ENCODE measurements around the gene HAX1. TPM values are rescaled to one million over a fixed set of nuclear protein-coding genes. Genes with fewer than 3 reads are reported as not detected.

Gene HAX1
- total RNA-seq, 2 experiments from 2014 or later = 110 to 119 TPM

DNA sequence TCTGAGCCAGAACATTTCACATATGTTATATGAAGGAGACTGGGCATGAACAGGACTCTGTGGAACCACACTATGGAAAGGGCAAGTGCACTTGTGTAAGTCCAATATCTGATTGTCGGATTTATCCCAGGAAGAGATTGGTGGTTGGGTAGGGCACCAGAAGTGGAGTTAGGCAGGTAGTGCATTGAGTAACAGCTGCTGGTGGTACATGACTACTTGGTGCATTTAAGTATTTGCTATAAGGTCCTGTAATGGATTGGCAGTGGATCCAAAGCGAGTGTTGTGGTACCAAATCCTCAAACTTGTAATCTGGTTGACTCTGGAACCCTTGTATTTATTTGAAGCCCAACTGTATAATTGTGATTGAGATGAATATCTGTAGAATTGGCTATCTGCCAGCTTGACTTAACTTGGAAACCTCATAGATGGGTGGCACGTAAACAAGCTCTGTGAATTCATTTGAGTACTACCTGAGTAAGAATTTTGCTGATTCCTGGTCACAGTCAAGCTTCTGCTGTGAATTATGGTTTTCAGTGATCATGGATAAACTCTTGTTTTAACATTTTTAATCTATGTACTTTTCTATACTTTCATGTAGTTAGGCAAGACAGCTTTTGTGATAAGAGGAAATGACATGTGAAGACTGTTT, 30.6 kb upstream of the HAX1 start:
- no peaks in the 10 kb centered on the region for H3K27me3 Mint-ChIP-seq (ENCODE audit: low read depth)
- ChIA-PET CTCF (no interaction called here), POLR2A (no interaction called here)
- no peak overlapping the region for H3K4me3 Mint-ChIP-seq
- ATAC-seq (no peak), DNase-seq (no peak)
- no peaks in the 10 kb centered on the region for H3K9me3 Mint-ChIP-seq (ENCODE audit: insufficient read depth)
- peaks cover 10% of the 10 kb centered on the region for H3K4me1 Mint-ChIP-seq (ENCODE audit: low read depth)
- peak overlapping the region; percentile 10 for H3K27ac Mint-ChIP-seq
- H3K36me3 Mint-ChIP-seq (ENCODE audit: low read depth) = peaks cover 77% of the 10 kb centered on the region

DNA sequence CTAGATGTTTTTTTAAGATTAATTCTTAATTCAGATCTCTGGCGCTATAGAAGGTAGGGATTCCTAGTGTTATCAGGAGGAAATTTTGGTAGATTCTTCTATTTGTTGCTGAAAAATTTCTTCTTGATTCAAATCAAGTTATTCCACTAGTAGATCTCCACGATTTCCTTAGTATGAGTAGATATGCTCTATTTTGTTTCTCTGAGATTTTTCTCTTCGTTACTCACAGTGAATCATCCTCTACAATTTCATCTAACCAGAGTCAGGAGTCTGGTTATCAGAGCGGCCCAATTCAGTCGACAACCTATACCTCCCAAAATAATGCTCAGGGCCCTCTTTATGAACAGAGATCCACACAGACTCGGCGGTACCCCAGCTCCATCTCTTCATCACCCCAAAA, 18.8 kb upstream of the HAX1 start:
- Mint-ChIP-seq H3K4me1 (ENCODE audit: low read depth) (no peaks in the 10 kb centered on the region), H3K36me3 (ENCODE audit: low read depth) (peaks cover 74% of the 10 kb centered on the region)
- no peak for ATAC-seq

DNA sequence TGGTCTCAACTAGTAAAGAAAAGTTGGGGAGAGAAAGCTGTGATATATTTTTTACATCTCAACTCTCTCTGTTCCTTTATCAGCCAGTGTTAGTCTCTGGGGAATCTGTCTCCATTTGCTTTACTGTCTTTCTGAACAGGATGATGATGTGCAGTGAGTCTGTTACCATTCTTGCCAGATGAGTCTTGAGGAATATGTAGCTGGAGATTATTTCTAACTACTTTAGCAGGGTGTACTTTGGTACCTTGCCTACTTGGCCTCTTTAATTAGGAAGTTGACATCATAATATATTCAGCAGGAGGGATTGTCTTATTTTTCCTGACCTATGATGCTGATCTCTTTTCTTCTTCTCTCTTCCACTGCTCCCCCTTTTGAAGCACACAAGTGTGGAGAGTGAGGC, 15.7 kb upstream of the HAX1 start:
- POLR2A ChIA-PET = interaction anchor here (1.0 kb wide), 1 partner anchor 75 kb away, joined by 3 read pairs; no protein-coding TSS in a partner anchor
- H3K4me3 Mint-ChIP-seq = no peak overlapping the region

More for the DNA sequence above, 18.8 kb upstream of the HAX1 start:
- H3K27me3 Mint-ChIP-seq (ENCODE audit: low read depth) = no peaks in the 10 kb centered on the region
- no peaks in the 10 kb centered on the region for H3K9me3 Mint-ChIP-seq (ENCODE audit: insufficient read depth)
- no peak overlapping the region for H3K4me3 Mint-ChIP-seq
- no peak overlapping the region for H3K27ac Mint-ChIP-seq
- no peak for DNase-seq
- ChIA-PET CTCF (no interaction called here), POLR2A (no interaction called here)

DNA sequence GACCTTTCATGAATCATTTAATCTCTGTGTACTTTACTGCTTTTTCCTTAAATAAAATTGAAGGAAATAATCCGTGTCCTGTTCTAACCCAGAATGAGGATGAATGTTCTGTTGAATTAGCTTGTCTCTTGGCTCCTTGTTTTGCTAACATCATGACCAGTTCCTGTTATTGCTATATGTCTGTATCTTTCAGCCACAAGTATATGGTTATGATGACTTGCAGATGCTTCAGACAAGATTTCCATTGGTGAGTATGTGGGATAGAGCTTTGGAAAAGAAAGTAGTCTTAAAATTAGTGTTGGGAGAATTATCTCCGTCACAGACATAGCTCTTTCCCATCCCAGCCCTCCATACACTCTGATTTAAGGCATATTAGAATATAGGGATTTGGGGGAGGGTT, 13.6 kb upstream of the HAX1 start:
- H3K27ac Mint-ChIP-seq = no peak overlapping the region
- no peak for ATAC-seq
- H3K36me3 Mint-ChIP-seq (ENCODE audit: low read depth) = peaks cover 91% of the 10 kb centered on the region
- H3K27me3 Mint-ChIP-seq (ENCODE audit: low read depth) = no peaks in the 10 kb centered on the region
- CTCF ChIA-PET = interaction anchor here (0.7 to 1.6 kb wide), 5 partner anchors 14 to 783 kb away, joined by 3 to 7 read pairs (median 3); no protein-coding TSS in a partner anchor
- H3K4me1 Mint-ChIP-seq (ENCODE audit: low read depth) = peaks cover 9% of the 10 kb centered on the region
- POLR2A ChIA-PET = interaction anchor here (0.7 kb wide), 1 partner anchor 37 kb away, joined by 3 read pairs; no protein-coding TSS in a partner anchor
- H3K4me3 Mint-ChIP-seq = no peak overlapping the region
- H3K9me3 Mint-ChIP-seq (ENCODE audit: insufficient read depth) = no peaks in the 10 kb centered on the region
- no peak for DNase-seq

More for the DNA sequence above, 15.7 kb upstream of the HAX1 start:
- no peaks in the 10 kb centered on the region for H3K9me3 Mint-ChIP-seq (ENCODE audit: insufficient read depth)
- H3K36me3 Mint-ChIP-seq (ENCODE audit: low read depth) = peaks cover 79% of the 10 kb centered on the region
- no peaks in the 10 kb centered on the region for H3K4me1 Mint-ChIP-seq (ENCODE audit: low read depth)
- ATAC-seq (no peak), DNase-seq (no peak)
- H3K27ac Mint-ChIP-seq = peak overlapping the region; percentile 34
- CTCF ChIA-PET = interaction anchor here (1.0 to 2.5 kb wide), 2 partner anchors 57 to 78 kb away, joined by 5 to 7 read pairs; no protein-coding TSS in a partner anchor
- no peaks in the 10 kb centered on the region for H3K27me3 Mint-ChIP-seq (ENCODE audit: low read depth)

DNA sequence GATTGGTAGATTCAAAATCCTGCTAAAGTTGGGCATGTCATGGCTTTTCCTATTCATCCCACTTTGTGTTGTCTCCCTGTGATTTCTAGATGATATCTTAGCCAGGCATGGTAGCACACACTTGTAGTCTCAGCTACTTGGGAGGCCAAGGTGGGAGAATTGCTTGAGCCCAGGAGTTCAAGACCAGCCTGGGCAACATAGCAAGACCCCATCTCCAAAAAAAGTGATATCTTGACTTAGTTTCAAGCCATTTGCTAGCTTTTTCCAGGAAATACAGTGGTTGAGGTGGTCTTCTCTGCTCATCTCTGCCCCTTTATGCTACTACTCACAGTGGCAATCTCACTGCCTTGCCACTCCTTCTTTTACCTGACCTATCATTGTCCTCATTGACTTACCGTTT, 12.3 kb upstream of the HAX1 start:
- peak overlapping the region; percentile 46 for H3K27ac Mint-ChIP-seq
- ATAC-seq (no peak), DNase-seq (no peak)
- peaks cover 88% of the 10 kb centered on the region for H3K36me3 Mint-ChIP-seq (ENCODE audit: low read depth)
- POLR2A ChIA-PET = interaction anchor here (0.6 kb wide), 1 partner anchor 57 kb away, joined by 3 read pairs; no protein-coding TSS in a partner anchor
- H3K4me3 Mint-ChIP-seq = no peak overlapping the region
- no peaks in the 10 kb centered on the region for H3K9me3 Mint-ChIP-seq (ENCODE audit: insufficient read depth)
- CTCF ChIA-PET = interaction anchor here (1.1 kb wide), 1 partner anchor 75 kb away, joined by 3 read pairs; no protein-coding TSS in a partner anchor
- H3K4me1 Mint-ChIP-seq (ENCODE audit: low read depth) = peaks cover 22% of the 10 kb centered on the region
- H3K27me3 Mint-ChIP-seq (ENCODE audit: low read depth) = no peaks in the 10 kb centered on the region

DNA sequence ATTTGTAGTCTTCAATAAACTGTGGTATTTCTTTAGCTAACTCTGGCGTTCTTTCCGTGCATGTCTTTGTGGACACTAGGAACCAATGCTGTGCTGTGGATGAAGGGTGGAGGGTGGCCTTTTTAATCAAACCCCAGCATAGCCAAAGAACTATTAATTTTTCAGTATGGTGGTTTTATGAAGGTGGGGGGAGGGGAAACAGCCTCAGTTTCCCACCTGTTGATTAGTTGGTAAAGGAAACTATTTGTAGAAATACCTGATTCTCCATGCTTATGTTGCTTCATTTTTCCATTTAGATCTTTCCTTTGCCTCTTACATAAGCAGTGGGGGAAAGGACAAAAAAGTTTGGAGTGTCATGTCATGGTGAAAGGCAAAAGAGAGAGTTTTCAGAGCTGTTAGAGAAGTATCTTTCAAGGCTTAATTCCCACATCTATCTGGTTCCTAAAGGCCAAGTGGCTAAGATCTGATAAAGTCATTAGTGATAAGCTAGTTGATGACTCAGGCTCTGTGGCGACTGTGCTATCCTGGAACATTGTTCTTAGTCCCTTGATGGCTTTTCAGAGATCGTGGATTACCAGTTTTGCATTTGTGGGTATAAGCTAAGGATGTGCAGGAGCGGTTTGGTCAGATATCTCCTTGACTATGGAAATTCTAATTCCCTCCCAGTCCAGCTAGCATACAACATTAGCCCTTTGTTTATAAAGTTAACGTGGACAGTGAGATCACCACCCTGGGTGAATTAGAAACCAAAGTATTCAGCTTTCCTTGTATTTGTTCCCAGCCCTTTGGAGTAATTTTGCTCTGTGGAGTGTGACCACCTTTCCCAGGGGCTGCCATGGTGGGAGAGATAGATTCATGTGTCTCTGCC, 8.7 kb upstream of the HAX1 start:
- POLR2A ChIA-PET = interaction anchor here (0.9 kb wide), 1 partner anchor 65 kb away, joined by 5 read pairs; no protein-coding TSS in a partner anchor
- ATAC-seq (no peak), DNase-seq (no peak)
- H3K9me3 Mint-ChIP-seq (ENCODE audit: insufficient read depth) = no peaks in the 10 kb centered on the region
- H3K27ac Mint-ChIP-seq = peak overlapping the region; percentile 70
- CTCF ChIA-PET = interaction anchor here (0.8 to 1.8 kb wide), 7 partner anchors 8 to 77 kb away, joined by 3 to 7 read pairs (median 4); no protein-coding TSS in a partner anchor
- no peaks in the 10 kb centered on the region for H3K27me3 Mint-ChIP-seq (ENCODE audit: low read depth)
- peaks cover 74% of the 10 kb centered on the region for H3K36me3 Mint-ChIP-seq (ENCODE audit: low read depth)
- H3K4me3 Mint-ChIP-seq = no peak overlapping the region
- H3K4me1 Mint-ChIP-seq (ENCODE audit: low read depth) = peaks cover 38% of the 10 kb centered on the region

DNA sequence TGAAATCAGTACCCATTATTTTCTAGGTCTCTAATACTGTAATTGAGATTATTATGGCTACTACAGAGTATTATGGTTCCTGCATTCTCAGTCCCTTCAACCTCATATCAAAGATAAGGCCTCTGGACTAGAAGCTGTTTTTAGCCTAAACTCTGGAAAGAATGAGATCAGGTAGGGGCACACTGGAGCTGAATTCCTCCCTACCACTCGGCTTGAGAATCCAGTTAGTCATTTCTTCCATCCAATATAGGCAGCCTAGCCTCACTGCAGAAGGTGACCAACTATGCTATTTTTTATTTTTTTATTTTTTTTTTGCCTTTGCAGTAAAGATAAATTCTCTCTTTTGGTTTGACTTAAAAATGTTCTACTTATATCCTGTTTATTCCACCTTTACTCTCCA, 8.0 kb upstream of the HAX1 start:
- Mint-ChIP-seq H3K36me3 (ENCODE audit: low read depth) (peaks cover 74% of the 10 kb centered on the region), H3K9me3 (ENCODE audit: insufficient read depth) (no peaks in the 10 kb centered on the region), H3K4me1 (ENCODE audit: low read depth) (peaks cover 38% of the 10 kb centered on the region), H3K27ac (peak overlapping the region; percentile 70), H3K27me3 (ENCODE audit: low read depth) (no peaks in the 10 kb centered on the region), H3K4me3 (no peak overlapping the region)
- ATAC-seq (peak; percentile 30), DNase-seq (no peak)
- ChIA-PET POLR2A (interaction anchor here (0.9 kb wide), 1 partner anchor 64 kb away, joined by 5 read pairs; no protein-coding TSS in a partner anchor), CTCF (interaction anchor here (1.4 to 2.1 kb wide), 5 partner anchors 7 to 71 kb away, joined by 4 to 26 read pairs (median 7); no protein-coding TSS in a partner anchor)

DNA sequence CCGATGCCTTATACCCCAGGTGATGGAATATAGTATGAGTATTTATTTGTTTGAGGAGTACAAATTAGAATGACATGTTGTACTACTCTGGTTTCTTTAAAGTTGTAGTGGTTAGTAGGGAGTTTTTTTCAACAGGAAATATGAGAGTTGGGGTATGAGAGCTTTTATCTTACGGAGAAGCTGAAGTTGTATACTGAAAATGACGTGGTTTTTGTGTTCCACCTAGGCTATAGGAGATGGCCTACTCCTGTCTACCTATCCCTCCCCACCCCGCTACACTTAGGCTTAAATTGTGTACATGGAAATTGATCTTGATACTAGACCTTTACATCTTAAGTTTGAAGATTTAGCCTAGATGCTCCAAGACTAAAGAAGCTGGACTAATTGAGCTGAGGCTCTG, 6.8 kb upstream of the HAX1 start:
- H3K4me3 Mint-ChIP-seq = peak overlapping the region; percentile 6
- ChIA-PET CTCF (interaction anchor here (0.6 to 2.1 kb wide), 7 partner anchors 44 to 79 kb away, joined by 3 to 26 read pairs (median 3); no protein-coding TSS in a partner anchor), POLR2A (interaction anchor here (0.6 to 1.0 kb wide), 3 partner anchors 45 to 108 kb away, joined by 3 to 4 read pairs (median 4); partner anchors contain the start of gene UBAP2L)
- DNase-seq = no peak
- peak overlapping the region; percentile 82 for H3K27ac Mint-ChIP-seq
- H3K36me3 Mint-ChIP-seq (ENCODE audit: low read depth) = peaks cover 67% of the 10 kb centered on the region
- H3K9me3 Mint-ChIP-seq (ENCODE audit: insufficient read depth) = no peaks in the 10 kb centered on the region
- peaks cover 41% of the 10 kb centered on the region for H3K4me1 Mint-ChIP-seq (ENCODE audit: low read depth)
- no peaks in the 10 kb centered on the region for H3K27me3 Mint-ChIP-seq (ENCODE audit: low read depth)
- peak; percentile 84 for ATAC-seq

DNA sequence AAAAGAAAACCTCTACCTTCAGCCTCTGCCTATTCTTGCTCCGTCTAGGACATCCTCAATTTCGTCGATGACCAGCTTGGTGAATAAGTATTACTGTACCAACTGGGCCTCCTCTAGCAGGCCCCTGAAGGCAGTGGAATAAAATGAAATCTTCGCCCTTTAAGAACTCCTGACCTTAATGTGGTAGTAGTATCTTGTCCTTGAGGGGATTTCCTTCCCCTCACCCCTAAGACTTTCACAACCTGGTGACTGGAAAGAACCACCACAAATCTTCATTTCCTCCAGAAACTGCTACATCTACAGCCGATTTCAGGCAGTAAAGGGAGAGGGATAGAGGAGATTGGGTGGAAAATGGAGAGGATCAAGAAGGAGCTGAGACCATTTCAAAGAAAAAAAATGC, 1.6 kb upstream of the HAX1 start:
- ATAC-seq (no peak), DNase-seq (no peak)
- Mint-ChIP-seq H3K9me3 (ENCODE audit: insufficient read depth) (no peaks in the 10 kb centered on the region), H3K27ac (peak overlapping the region; percentile 86), H3K4me1 (ENCODE audit: low read depth) (peaks cover 51% of the 10 kb centered on the region), H3K27me3 (ENCODE audit: low read depth) (no peaks in the 10 kb centered on the region), H3K36me3 (ENCODE audit: low read depth) (peaks cover 57% of the 10 kb centered on the region), H3K4me3 (peak overlapping the region; percentile 97)
- CTCF ChIA-PET = interaction anchor here (1.0 to 5.9 kb wide), 10 partner anchors 7 to 284 kb away, joined by 3 to 60 read pairs (median 4); partner anchors contain the start of genes NUP210L and RAB13
- POLR2A ChIA-PET = interaction anchor here (1.3 to 1.6 kb wide), 3 partner anchors 89 to 281 kb away, joined by 4 to 5 read pairs (median 5); partner anchors contain the start of gene RPS27

DNA sequence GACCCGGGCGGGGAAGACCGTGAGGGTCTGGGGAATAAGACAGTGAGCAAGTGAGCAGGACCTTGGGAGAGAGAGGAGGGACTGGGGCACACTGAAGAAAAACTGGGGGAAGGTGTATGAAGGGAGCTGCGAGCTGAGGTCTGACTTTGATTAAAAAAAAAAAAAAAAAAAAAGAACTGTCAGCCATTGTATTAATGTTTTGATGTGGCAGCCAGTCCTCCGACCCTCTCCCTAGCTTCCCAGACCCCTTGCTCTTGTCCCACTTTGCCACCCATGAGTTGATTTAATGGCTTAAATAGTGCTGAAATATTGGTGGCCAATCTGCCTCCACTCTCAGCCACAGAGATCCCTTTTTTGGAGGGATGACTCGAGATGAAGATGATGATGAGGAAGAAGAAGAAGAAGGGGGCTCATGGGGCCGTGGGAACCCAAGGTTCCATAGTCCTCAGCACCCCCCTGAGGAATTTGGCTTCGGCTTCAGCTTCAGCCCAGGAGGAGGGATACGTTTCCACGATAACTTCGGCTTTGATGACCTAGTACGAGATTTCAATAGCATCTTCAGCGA, 652 bp downstream of the HAX1 start:
- no peaks in the 10 kb centered on the region for H3K27me3 Mint-ChIP-seq (ENCODE audit: low read depth)
- peak overlapping the region; percentile 96 for H3K27ac Mint-ChIP-seq
- H3K36me3 Mint-ChIP-seq (ENCODE audit: low read depth) = peaks cover 52% of the 10 kb centered on the region
- DNase-seq = no peak
- H3K4me1 Mint-ChIP-seq (ENCODE audit: low read depth) = peaks cover 41% of the 10 kb centered on the region
- peak; percentile 2 for ATAC-seq
- ChIA-PET CTCF (interaction anchor here (0.6 to 5.9 kb wide), 7 partner anchors 16 to 274 kb away, joined by 3 to 60 read pairs (median 5); partner anchors contain the start of gene ATP8B2), POLR2A (interaction anchor here (0.6 to 1.3 kb wide), 5 partner anchors 52 to 329 kb away, joined by 3 to 5 read pairs (median 3); no protein-coding TSS in a partner anchor)
- H3K9me3 Mint-ChIP-seq (ENCODE audit: insufficient read depth) = no peaks in the 10 kb centered on the region
- H3K4me3 Mint-ChIP-seq = peak overlapping the region; percentile 97

DNA sequence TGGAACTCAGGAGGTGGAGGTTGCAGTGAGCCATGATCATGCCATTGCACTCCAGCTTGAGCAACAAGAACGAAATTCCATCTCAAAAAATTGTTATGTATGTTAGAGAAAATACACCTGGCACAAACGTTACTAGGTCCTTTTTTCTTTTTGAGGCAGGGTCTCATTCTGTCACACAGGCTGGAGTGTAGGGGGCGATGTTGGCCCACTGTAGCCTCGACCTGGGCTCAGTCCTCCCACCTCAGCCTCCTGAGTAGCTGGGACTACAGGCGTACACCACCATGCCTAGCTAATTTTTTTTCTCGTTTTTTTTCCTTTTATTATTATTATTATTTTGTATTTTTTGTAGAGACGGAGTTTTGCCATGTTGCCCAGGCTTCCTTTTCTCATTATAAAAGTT, 4.4 kb downstream of the HAX1 start:
- no peak for ATAC-seq
- CTCF ChIA-PET = interaction anchor here (0.6 to 3.2 kb wide), 9 partner anchors 13 to 203 kb away, joined by 3 to 39 read pairs (median 4); no protein-coding TSS in a partner anchor
- DNase-seq = no peak
- no peak overlapping the region for H3K27ac Mint-ChIP-seq
- H3K27me3 Mint-ChIP-seq (ENCODE audit: low read depth) = no peaks in the 10 kb centered on the region
- H3K4me3 Mint-ChIP-seq = no peak overlapping the region
- POLR2A ChIA-PET = no interaction called here
- peaks cover 33% of the 10 kb centered on the region for H3K36me3 Mint-ChIP-seq (ENCODE audit: low read depth)
- no peaks in the 10 kb centered on the region for H3K9me3 Mint-ChIP-seq (ENCODE audit: insufficient read depth)
- H3K4me1 Mint-ChIP-seq (ENCODE audit: low read depth) = peaks cover 28% of the 10 kb centered on the region

Measured in activated CD8-positive, alpha-beta T cell treated with anti-CD3 and anti-CD28 coated beads, Interleukin-2, amount 10 ng/mL, durations not matched to agents 7 days and 5 days (primary cell).